PFSK-1 (cell line): ENCODE measurements around the gene TUT1.

Experiments used
- POLR2AphosphoS5 ChIP-seq: IDR thresholded peaks from 2 replicates; pipeline ENCODE4 v1.6.1; 2012; ENCODE audit warnings: low read depth, mild to moderate bottlenecking, control low read depth, low read length, moderate library complexity
- SIN3A ChIP-seq: IDR thresholded peaks from 2 replicates; pipeline ENCODE4 v1.6.1; 2012; ENCODE audit warnings: mild to moderate bottlenecking, low read length, moderate library complexity, borderline replicate concordance; ENCODE audit not compliant: insufficient read depth
- TAF1 ChIP-seq: IDR thresholded peaks from 2 replicates; pipeline ENCODE4 v1.6.1; 2012; ENCODE audit warnings: low read length, control low read depth, borderline replicate concordance; ENCODE audit not compliant: insufficient read depth

DNA sequence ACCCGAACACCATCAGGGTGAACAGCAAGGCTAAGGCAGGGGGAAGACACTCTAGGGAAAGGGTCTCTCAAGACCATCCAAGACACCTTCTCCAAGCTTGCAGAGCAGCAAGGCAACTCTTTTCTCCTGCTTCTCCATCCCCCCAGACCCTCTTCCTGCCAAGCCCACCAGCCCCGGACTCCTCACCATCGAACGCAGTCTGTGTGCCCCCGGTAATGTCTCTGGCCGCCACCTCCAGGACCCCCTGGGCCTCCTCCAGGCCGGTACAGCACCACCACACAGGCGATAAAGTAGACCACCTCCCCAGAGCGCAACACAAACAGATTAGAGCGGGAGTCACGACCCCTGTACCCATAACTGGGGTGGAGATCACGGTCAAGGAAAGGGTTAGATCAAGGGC, 17.5 kb upstream of the TUT1 start:
- TF ChIP-seq TAF1 = no peak
- TF ChIP-seq POLR2AphosphoS5 = no peak
- no peak for TF ChIP-seq SIN3A
